ENCODE measurements around the gene TTC39B. TPM values are rescaled to one million over a fixed set of nuclear protein-coding genes. Genes with fewer than 3 reads are reported as not detected.
A peak's percentile ranks its signal among the peaks of the same experiment; 100 is the strongest.

The TTC39B gene
- total and polyA plus RNA-seq, 2 of the 8 experiments (the other 6 are each of a cell fraction or from before 2014, with no cell fraction given): 1.6 to 10.9 TPM

DNA sequence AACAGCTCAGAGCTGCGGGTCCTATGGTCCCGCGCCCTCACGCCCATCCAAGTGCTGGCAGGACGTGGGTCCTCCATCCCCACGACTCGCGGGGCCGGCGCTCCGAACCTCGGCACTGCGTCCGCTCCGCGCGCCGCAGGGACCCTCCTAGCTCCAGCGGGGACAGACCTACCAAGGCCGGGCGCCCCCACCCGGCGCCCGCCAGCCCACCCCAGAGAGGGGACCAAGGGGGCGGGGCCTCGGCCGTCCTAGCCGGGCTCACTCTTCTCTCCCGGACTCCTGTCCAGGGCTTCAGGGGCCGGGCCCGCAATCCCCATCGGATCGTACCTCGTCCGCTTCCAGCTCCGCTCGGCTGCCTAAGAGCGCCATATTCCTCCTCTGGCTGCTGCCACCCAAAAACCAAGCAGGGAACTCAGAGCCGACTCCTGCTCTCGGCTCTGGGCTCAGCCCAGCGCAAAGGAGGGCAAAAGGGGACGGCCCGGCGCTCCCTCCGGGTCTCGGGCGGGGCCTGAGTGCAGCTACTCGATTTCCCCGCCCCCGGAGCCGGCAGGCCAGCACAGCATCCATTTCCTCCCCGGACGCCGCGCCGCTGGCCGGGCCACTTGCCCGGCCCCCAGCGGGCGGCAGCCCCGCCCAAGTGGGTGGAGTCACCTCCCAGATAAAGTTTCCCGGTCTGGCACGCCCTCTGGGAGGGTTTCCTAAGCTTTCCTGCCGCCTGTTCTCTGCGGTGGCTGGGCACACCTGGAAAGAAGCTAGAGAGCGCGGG, at the start of gene TTC39B (continued):
- TF ChIP-seq, protein P1, sequence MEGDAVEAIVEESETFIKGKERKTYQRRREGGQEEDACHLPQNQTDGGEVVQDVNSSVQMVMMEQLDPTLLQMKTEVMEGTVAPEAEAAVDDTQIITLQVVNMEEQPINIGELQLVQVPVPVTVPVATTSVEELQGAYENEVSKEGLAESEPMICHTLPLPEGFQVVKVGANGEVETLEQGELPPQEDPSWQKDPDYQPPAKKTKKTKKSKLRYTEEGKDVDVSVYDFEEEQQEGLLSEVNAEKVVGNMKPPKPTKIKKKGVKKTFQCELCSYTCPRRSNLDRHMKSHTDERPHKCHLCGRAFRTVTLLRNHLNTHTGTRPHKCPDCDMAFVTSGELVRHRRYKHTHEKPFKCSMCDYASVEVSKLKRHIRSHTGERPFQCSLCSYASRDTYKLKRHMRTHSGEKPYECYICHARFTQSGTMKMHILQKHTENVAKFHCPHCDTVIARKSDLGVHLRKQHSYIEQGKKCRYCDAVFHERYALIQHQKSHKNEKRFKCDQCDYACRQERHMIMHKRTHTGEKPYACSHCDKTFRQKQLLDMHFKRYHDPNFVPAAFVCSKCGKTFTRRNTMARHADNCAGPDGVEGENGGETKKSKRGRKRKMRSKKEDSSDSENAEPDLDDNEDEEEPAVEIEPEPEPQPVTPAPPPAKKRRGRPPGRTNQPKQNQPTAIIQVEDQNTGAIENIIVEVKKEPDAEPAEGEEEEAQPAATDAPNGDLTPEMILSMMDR (IDR thresholded peaks at IDR 0.05; ENCODE audit: control extremely low read depth in 1 of 3, insufficient read depth in 1 of 3, low read depth in 1 of 3, low read length in 3 of 3): peak in 1 of 3 experiments; percentile 14; a peak in 1 of 4 replicates
- TF ChIP-seq PHF8 (conservative IDR thresholded peaks at IDR 0.05; ENCODE audit: low read depth, low read length) (peak; percentile 84), FOSL1 (IDR thresholded peaks at IDR 0.05; ENCODE audit: insufficient read depth, low read depth, low read length) (no peak), RAD21 (IDR thresholded peaks at IDR 0.05 in 1 of 2, conservative IDR thresholded peaks at IDR 0.05 in 1 of 2; ENCODE audit: low read depth in 2 of 2, low read length in 2 of 2) (peak in 1 of 2 experiments; percentile 29; a peak in 1 of 4 replicates), TAF7 (optimal IDR thresholded peaks at IDR 0.05; ENCODE audit: borderline replicate concordance, low read depth, low read length) (peak; percentile 55), RBBP5 (IDR thresholded peaks at IDR 0.05; ENCODE audit: borderline replicate concordance, low read depth, low read length) (peak; percentile 77; the same call in 1 of the 2 replicates), ASH2L (IDR thresholded peaks at IDR 0.05; ENCODE audit: low read length) (peak; percentile 69), SAP30 (IDR thresholded peaks at IDR 0.05; ENCODE audit: insufficient read depth, insufficient replicate concordance, low read length) (no peak), GTF2F1 (IDR thresholded peaks at IDR 0.05; ENCODE audit: borderline replicate concordance, low read depth, low read length) (no peak), CBX5 (IDR thresholded peaks at IDR 0.05; ENCODE audit: low read depth, low read length) (no peak), YY1 (IDR thresholded peaks at IDR 0.05; ENCODE audit: low read depth, low read length) (peak; percentile 38; the same call in 1 of the 2 replicates), KDM4A (IDR thresholded peaks at IDR 0.05; ENCODE audit: low read depth, low read length, severe bottlenecking) (peak; percentile 91), SRF (IDR thresholded peaks at IDR 0.05; ENCODE audit: low read depth, low read length) (no peak), RNF2 (IDR thresholded peaks at IDR 0.05; ENCODE audit: borderline replicate concordance, low read depth, low read length, missing control alignments, poor library complexity, severe bottlenecking) (no peak), CREB1 (IDR thresholded peaks at IDR 0.05) (0 out of 2 replicates have a peak, but pooled peaks have one; percentile 18), BACH1 (IDR thresholded peaks at IDR 0.05; ENCODE audit: low read length) (no peak), SUZ12 (IDR thresholded peaks at IDR 0.05; ENCODE audit: low read length) (no peak), MAFK (IDR thresholded peaks at IDR 0.05; ENCODE audit: low read depth, low read length) (no peak)

Data from H1 (cell line).